PC-3 (cell line): Measurements from ENCODE around the gene SEC16A. TPM values are rescaled to one million over a fixed set of nuclear protein-coding genes. Genes with fewer than 3 reads are reported as not detected.

Experiments
- ATAC-seq: fragments of 200-7000 bp; cut with Tn5 transposase; 2 replicates; pipeline ENCODE4 v1.9.1; 2020; ENCODE audit warnings: mild to moderate bottlenecking, moderate library complexity
- BruUV-seq: library from RNA; stranded (reverse); fragments of 400-500 nt; replicated peaks from 2 replicates; lab custom pipeline; 2021; lab: Mats Ljungman, UMichigan
- CTCF ChIA-PET: fragments of 300-600 bp; sonication (Branson Sonifier 250); formaldehyde crosslinking; loops from one replicate; lab custom pipeline; 2022; ENCODE audit warnings: antibody characterized with exemption; lab: Charles Lee
- POLR2A ChIA-PET: fragments of 300-600 bp; sonication (Branson Sonifier 250); formaldehyde crosslinking; loops from one replicate; lab custom pipeline; 2022; ENCODE audit warnings: antibody characterized with exemption; ENCODE audit not compliant: unreplicated experiment; lab: Charles Lee
- DNase-seq: peaks from one replicate; pipeline ENCODE4 v3.0.0-alpha.2; 2015
- H2AFZ ChIP-seq: fragments of 300-600 bp; sonication (generic); 2 replicates; pipeline ENCODE4 v1.6.0; 2016; ENCODE audit warnings: antibody characterized with exemption, low read length
- H3F3A ChIP-seq: fragments of 300-600 bp; sonication (generic); one replicate; pipeline ENCODE4 v1.6.0; 2017; ENCODE audit warnings: antibody characterized with exemption, low read length, control low read depth, mild to moderate bottlenecking; ENCODE audit not compliant: unreplicated experiment
- H3K27ac ChIP-seq: fragments of 300-600 bp; sonication (generic); 2 replicates; pipeline ENCODE4 v1.5.1; 2016; ENCODE audit warnings: mild to moderate bottlenecking, low read length
- H3K27me3 ChIP-seq: fragments of 300-600 bp; sonication (generic); 2 replicates; pipeline ENCODE4 v1.6.1; 2016; ENCODE audit warnings: low read length, mixed read lengths
- H3K36me3 ChIP-seq: fragments of 300-600 bp; sonication (generic); 2 replicates; pipeline ENCODE4 v1.6.1; 2016; ENCODE audit warnings: low read depth, mixed run types, low read length, mixed read lengths
- H3K4me1 ChIP-seq: fragments of 300-600 bp; sonication (generic); 2 replicates; pipeline ENCODE4 v1.5.1; 2016; ENCODE audit warnings: low read length; ENCODE audit not compliant: insufficient read depth
- H3K4me2 ChIP-seq: fragments of 300-600 bp; sonication (generic); 2 replicates; pipeline ENCODE4 v1.6.0; 2016; ENCODE audit warnings: low read length
- H3K4me3 ChIP-seq: fragments of 300-600 bp; sonication (generic); 2 replicates; pipeline ENCODE4 v1.5.1; 2016; ENCODE audit warnings: mild to moderate bottlenecking, low read length, mixed read lengths
- H3K79me2 ChIP-seq: fragments of 300-600 bp; sonication (generic); 2 replicates; pipeline ENCODE4 v1.6.1; 2017; ENCODE audit warnings: low read length, mixed read lengths
- H3K9ac ChIP-seq: fragments of 300-600 bp; sonication (generic); 2 replicates; pipeline ENCODE4 v1.6.0; 2016; ENCODE audit warnings: mild to moderate bottlenecking, low read length
- H3K9me2 ChIP-seq: fragments of 300-600 bp; sonication (generic); replicated peaks from 2 replicates; pipeline ENCODE4 v1.6.1; 2016; ENCODE audit warnings: mixed run types, low read length, mixed read lengths
- H3K9me3 ChIP-seq: fragments of 300-600 bp; sonication (generic); 2 replicates; pipeline ENCODE4 v1.6.1; 2016; ENCODE audit warnings: low read length, mixed read lengths
- H4K20me1 ChIP-seq: fragments of 300-600 bp; sonication (generic); 2 replicates; pipeline ENCODE4 v1.6.1; 2016; ENCODE audit warnings: low read length, mixed read lengths
- EZH2 ChIP-seq: fragments of 300-600 bp; sonication (generic); IDR thresholded peaks from one replicate; pipeline ENCODE4 v1.6.1; 2017; ENCODE audit warnings: antibody characterized with exemption, mild to moderate bottlenecking, low read length; ENCODE audit not compliant: unreplicated experiment
- EZH2phosphoT487 ChIP-seq: fragments of 300-600 bp; sonication (generic); IDR thresholded peaks from 2 replicates; pipeline ENCODE4 v1.6.1; 2018; ENCODE audit warnings: mild to moderate bottlenecking, antibody characterized with exemption, low read length, borderline replicate concordance
- intact Hi-C: fragments of 100-400 bp; cut with micrococcal nuclease; formaldehyde crosslinking; loops from 2 replicates; pipeline ENCODE4 v1.9.0; 2023
- total RNA-seq: library from RNA; depleted of rRNA; stranded (reverse); fragments of >200 nt; gene quantifications from 2 replicates; pipeline ENCODE4 v1.2.3, GENCODE V29; 2014
- TF ChIP-seq, protein P1 (sequence below): fragments of 300-600 bp; sonication (generic); conservative IDR thresholded peaks from 2 replicates; pipeline ENCODE4 v1.5.1; 2017; ENCODE audit warnings: antibody characterized with exemption, low read depth, mild to moderate bottlenecking, low read length

Gene SEC16A
- total RNA-seq, 1 experiment from 2014 or later: 28.3 TPM

DNA sequence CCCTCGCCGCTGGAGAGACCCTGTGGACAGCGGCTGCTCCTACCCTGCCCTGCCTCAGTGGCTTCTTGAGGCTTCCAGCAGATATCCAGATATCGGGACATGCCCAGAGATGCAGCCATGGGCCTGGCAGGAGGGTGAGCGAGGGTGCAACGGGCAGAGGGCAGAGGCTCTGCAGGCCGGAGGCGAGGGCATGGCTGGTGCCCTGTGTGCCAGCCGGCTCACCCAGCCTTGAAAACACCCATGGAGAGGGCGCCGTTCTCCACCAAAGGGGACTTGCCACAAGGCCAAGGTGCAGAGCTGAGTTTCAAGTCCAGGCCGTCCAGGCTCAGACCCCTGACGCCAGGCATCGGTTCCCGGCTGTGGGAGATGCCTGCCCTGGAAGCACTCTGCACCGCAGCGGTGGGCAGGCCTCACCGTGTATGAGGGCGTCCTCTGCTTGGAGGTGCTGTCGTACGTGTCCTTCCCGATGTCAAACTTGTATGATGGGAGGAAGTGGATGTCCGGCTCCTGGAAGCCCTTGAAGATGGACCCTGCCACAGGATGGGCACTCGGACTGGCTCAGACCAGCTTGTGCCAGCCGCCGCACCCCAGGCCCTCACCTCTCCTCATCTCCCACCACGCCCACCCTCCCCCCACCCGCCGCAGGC, 52.1 kb downstream of the SEC16A start:
- no peak overlapping the region for H3K4me2 ChIP-seq
- H3K79me2 ChIP-seq: peaks cover 4% of the 10 kb centered on the region; the same call in 1 of the 2 replicates
- no peaks in the 10 kb centered on the region for H3F3A ChIP-seq
- no peak overlapping the region for H2AFZ ChIP-seq
- H3K27ac ChIP-seq: no peak overlapping the region
- DNase-seq (no peak), ATAC-seq (no peak)
- no peak overlapping the region for H3K9ac ChIP-seq
- H3K27me3 ChIP-seq: no peaks in the 10 kb centered on the region
- TF ChIP-seq EZH2phosphoT487 (no peak), EZH2 (no peak)
- TF ChIP-seq, protein P1, sequence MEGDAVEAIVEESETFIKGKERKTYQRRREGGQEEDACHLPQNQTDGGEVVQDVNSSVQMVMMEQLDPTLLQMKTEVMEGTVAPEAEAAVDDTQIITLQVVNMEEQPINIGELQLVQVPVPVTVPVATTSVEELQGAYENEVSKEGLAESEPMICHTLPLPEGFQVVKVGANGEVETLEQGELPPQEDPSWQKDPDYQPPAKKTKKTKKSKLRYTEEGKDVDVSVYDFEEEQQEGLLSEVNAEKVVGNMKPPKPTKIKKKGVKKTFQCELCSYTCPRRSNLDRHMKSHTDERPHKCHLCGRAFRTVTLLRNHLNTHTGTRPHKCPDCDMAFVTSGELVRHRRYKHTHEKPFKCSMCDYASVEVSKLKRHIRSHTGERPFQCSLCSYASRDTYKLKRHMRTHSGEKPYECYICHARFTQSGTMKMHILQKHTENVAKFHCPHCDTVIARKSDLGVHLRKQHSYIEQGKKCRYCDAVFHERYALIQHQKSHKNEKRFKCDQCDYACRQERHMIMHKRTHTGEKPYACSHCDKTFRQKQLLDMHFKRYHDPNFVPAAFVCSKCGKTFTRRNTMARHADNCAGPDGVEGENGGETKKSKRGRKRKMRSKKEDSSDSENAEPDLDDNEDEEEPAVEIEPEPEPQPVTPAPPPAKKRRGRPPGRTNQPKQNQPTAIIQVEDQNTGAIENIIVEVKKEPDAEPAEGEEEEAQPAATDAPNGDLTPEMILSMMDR: no peak
- no peak overlapping the region for H3K4me3 ChIP-seq
- H3K4me1 ChIP-seq: no peaks in the 10 kb centered on the region
- BruUV-seq: no TSS peak
- H4K20me1 ChIP-seq: no peaks in the 10 kb centered on the region
- intact Hi-C loops: no loop called here
- H3K36me3 ChIP-seq: no peaks in the 10 kb centered on the region
- CTCF ChIA-PET: no interaction called here
- no peaks in the 10 kb centered on the region for H3K9me2 ChIP-seq
- no peaks in the 10 kb centered on the region for H3K9me3 ChIP-seq
- POLR2A ChIA-PET: no interaction called here

DNA sequence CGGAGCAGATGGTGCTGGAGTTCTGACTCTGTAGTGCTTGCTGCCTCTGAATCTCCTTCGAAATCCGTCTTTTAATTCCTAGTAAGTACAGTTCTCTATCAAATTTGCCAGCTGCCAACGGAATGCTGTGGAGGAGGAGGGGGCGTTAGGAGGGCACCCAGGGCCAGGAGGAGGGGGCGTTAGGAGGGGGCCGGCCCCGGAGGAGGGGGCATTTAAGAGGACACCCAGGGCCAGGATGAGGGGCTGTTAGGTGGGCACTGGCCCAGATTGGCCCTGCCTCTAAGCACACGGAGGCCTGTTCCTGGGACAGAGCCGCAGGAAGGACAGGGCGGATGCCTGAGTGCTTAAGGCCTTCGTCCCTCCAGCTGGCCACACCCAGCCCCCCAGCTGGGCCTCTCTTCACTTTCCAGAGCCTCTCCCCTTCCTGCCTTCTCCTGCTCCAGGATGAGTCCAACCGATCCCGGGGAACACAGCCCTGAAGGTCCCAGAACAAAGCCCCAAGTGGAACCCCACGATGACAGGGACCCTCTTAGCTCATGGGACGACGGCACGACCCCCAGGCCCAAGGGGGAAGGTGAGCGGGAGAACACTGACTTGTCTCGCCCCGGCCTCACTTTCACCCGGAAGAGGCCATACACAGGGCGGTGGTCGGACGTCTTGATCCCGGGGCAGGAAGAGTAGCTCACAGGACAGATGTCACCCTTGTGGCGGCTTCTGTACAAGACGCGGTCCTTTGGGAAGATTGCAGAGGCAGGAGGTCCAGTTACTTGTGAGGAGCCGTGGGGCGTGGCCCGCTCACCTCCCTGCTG, 53.0 kb downstream of the SEC16A start:
- H3K27ac ChIP-seq: no peak overlapping the region
- ATAC-seq (no peak), DNase-seq (no peak)
- no peaks in the 10 kb centered on the region for H3K9me3 ChIP-seq
- H3K9me2 ChIP-seq: no peaks in the 10 kb centered on the region
- ChIA-PET CTCF (no interaction called here), POLR2A (no interaction called here)
- H3K4me3 ChIP-seq: no peak overlapping the region
- no peak overlapping the region for H2AFZ ChIP-seq
- no peaks in the 10 kb centered on the region for H3K4me1 ChIP-seq
- no peaks in the 10 kb centered on the region for H3K27me3 ChIP-seq
- H3K4me2 ChIP-seq: no peak overlapping the region
- TF ChIP-seq EZH2phosphoT487: no peak
- TF ChIP-seq, protein P1: no peak
- TF ChIP-seq EZH2: no peak
- no peaks in the 10 kb centered on the region for H3K36me3 ChIP-seq
- intact Hi-C loops: no loop called here
- no TSS peak for BruUV-seq
- no peaks in the 10 kb centered on the region for H3K79me2 ChIP-seq
- H3F3A ChIP-seq: no peaks in the 10 kb centered on the region
- no peak overlapping the region for H3K9ac ChIP-seq
- H4K20me1 ChIP-seq: no peaks in the 10 kb centered on the region
